OCI-LY1 (cell line): ENCODE measurements around the gene CBX7.

Experiments
- H2AFZ ChIP-seq: fragments of 200-600 bp; sonication (generic), shearing (Covaris generic); 2 replicates; pipeline ENCODE4 v1.6.0; 2014; ENCODE audit warnings: antibody characterized with exemption, mild to moderate bottlenecking, low read length
- H3F3A ChIP-seq: fragments of 200-600 bp; sonication (generic), shearing (Covaris generic); 2 replicates; pipeline ENCODE4 v1.6.0; 2014; ENCODE audit warnings: mild to moderate bottlenecking, antibody characterized with exemption, low read length, moderate library complexity; ENCODE audit not compliant: insufficient read depth
- H3K27ac ChIP-seq: fragments of 200-600 bp; sonication (generic); 2 replicates; pipeline ENCODE4 v1.5.1; 2014; ENCODE audit warnings: low read length, mixed run types, mild to moderate bottlenecking, low read depth; ENCODE audit not compliant: poor library complexity, severe bottlenecking
- H3K27me3 ChIP-seq: fragments of 200-600 bp; sonication (generic); 2 replicates; pipeline ENCODE4 v1.6.0; 2014; ENCODE audit warnings: antibody characterized with exemption, mild to moderate bottlenecking, low read length, moderate library complexity; ENCODE audit not compliant: insufficient read depth
- H3K36me3 ChIP-seq: fragments of 200-600 bp; sonication (generic); 2 replicates; pipeline ENCODE4 v1.6.1; 2014; ENCODE audit warnings: mild to moderate bottlenecking, antibody characterized with exemption, low read length, moderate library complexity, mixed read lengths; ENCODE audit not compliant: insufficient read depth
- H3K4me1 ChIP-seq: fragments of 200-600 bp; sonication (generic); 2 replicates; pipeline ENCODE4 v1.5.1; 2014; ENCODE audit warnings: mild to moderate bottlenecking, low read length, moderate library complexity; ENCODE audit not compliant: insufficient read depth, severe bottlenecking
- H3K4me2 ChIP-seq: fragments of 200-600 bp; sonication (generic), shearing (Covaris generic); 2 replicates; pipeline ENCODE4 v1.6.1; 2014; ENCODE audit warnings: low read length
- H3K4me3 ChIP-seq: fragments of 200-600 bp; sonication (generic); 2 replicates; pipeline ENCODE4 v1.5.1; 2014; ENCODE audit warnings: low read length, low read depth, mild to moderate bottlenecking, mixed read lengths; ENCODE audit not compliant: poor library complexity, severe bottlenecking
- H3K79me2 ChIP-seq: fragments of 200-600 bp; shearing (Covaris generic); 2 replicates; pipeline ENCODE4 v1.6.1; 2016; ENCODE audit warnings: mixed run types, low read length, mixed read lengths; ENCODE audit not compliant: insufficient read depth
- H3K9ac ChIP-seq: fragments of 200-600 bp; sonication (generic), shearing (Covaris generic); 2 replicates; pipeline ENCODE4 v1.6.1; 2014; ENCODE audit warnings: mild to moderate bottlenecking, low read length, mixed read lengths
- H3K9me2 ChIP-seq: fragments of 200-600 bp; sonication (generic), shearing (Covaris generic); 2 replicates; pipeline ENCODE4 v1.6.1; 2014; ENCODE audit warnings: low read depth, mild to moderate bottlenecking, low read length, mixed read lengths
- H3K9me3 ChIP-seq: fragments of 200-600 bp; shearing (Covaris generic); 2 replicates; pipeline ENCODE4 v1.6.1; 2014; ENCODE audit warnings: low read length, mixed read lengths
- H4K20me1 ChIP-seq: fragments of 200-600 bp; sonication (generic), shearing (Covaris generic); 2 replicates; pipeline ENCODE4 v1.6.0; 2016; ENCODE audit warnings: mild to moderate bottlenecking, low read length; ENCODE audit not compliant: insufficient read depth
- EZH2 ChIP-seq: fragments of 200-600 bp; sonication (generic), shearing (Covaris generic); IDR thresholded peaks from 2 replicates; pipeline ENCODE4 v1.8.0; 2017; ENCODE audit warnings: borderline replicate concordance, mixed run types, mild to moderate bottlenecking, antibody characterized with exemption, low read length, moderate library complexity, mixed read lengths
- TF ChIP-seq, protein P1 (sequence below): fragments of 200-600 bp; sonication (generic), shearing (Covaris generic); IDR thresholded peaks from 2 replicates; pipeline ENCODE4 v1.5.1; 2017; ENCODE audit warnings: mild to moderate bottlenecking, antibody characterized with exemption, low read length, moderate library complexity, mixed read lengths

The CBX7 gene

DNA sequence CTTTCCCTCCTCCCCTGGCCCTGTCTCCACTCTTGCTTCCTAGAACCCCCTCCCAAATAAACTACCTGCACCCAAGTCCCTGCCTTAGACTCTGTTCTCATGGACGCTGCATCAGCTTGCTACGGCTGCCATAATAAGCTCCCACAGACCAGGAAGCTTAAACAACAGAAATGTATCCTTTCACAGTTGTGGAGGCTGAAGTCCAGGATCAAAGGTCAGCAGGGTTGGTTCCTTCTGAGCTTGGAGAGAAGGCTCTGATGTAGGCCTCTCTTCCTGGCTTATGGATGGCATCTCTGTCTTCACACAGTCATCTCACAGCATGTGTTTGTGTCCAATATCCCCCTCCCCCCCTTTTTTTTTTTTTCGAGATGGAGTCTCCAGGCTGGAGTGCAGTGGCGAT lies 23.4 kb downstream of the CBX7 start:
- H3K9me3 ChIP-seq, result no peaks in the 10 kb centered on the region
- H3K27me3 ChIP-seq, result peaks cover 4% of the 10 kb centered on the region; the same call in 1 of the 2 replicates
- no peaks in the 10 kb centered on the region for H3K9me2 ChIP-seq
- no peak overlapping the region for H2AFZ ChIP-seq
- H3K4me2 ChIP-seq, result no peak overlapping the region
- TF ChIP-seq, protein P1, sequence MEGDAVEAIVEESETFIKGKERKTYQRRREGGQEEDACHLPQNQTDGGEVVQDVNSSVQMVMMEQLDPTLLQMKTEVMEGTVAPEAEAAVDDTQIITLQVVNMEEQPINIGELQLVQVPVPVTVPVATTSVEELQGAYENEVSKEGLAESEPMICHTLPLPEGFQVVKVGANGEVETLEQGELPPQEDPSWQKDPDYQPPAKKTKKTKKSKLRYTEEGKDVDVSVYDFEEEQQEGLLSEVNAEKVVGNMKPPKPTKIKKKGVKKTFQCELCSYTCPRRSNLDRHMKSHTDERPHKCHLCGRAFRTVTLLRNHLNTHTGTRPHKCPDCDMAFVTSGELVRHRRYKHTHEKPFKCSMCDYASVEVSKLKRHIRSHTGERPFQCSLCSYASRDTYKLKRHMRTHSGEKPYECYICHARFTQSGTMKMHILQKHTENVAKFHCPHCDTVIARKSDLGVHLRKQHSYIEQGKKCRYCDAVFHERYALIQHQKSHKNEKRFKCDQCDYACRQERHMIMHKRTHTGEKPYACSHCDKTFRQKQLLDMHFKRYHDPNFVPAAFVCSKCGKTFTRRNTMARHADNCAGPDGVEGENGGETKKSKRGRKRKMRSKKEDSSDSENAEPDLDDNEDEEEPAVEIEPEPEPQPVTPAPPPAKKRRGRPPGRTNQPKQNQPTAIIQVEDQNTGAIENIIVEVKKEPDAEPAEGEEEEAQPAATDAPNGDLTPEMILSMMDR, result no peak
- no peak for TF ChIP-seq EZH2
- no peak overlapping the region for H3K9ac ChIP-seq
- no peaks in the 10 kb centered on the region for H3K79me2 ChIP-seq
- peaks cover 7% of the 10 kb centered on the region; the same call in 1 of the 2 replicates for H3K36me3 ChIP-seq
- no peak overlapping the region for H3K27ac ChIP-seq
- no peaks in the 10 kb centered on the region for H3F3A ChIP-seq
- no peaks in the 10 kb centered on the region for H3K4me1 ChIP-seq
- no peak overlapping the region for H3K4me3 ChIP-seq
- H4K20me1 ChIP-seq, result no peaks in the 10 kb centered on the region

GRCh38 chr22:39128508-39128907 lies 24.0 kb downstream of the CBX7 start:
- no peak overlapping the region for H3K4me3 ChIP-seq
- no peak overlapping the region for H3K9ac ChIP-seq
- H3K4me1 ChIP-seq, result no peaks in the 10 kb centered on the region
- peaks cover 2% of the 10 kb centered on the region; the same call in 1 of the 2 replicates for H3K36me3 ChIP-seq
- TF ChIP-seq, protein P1, result no peak
- no peak for TF ChIP-seq EZH2
- peaks cover 4% of the 10 kb centered on the region; the same call in 1 of the 2 replicates for H3K27me3 ChIP-seq
- no peaks in the 10 kb centered on the region for H3K79me2 ChIP-seq
- H2AFZ ChIP-seq, result no peak overlapping the region
- H3K9me2 ChIP-seq, result no peaks in the 10 kb centered on the region
- H3F3A ChIP-seq, result no peaks in the 10 kb centered on the region
- no peaks in the 10 kb centered on the region for H4K20me1 ChIP-seq
- H3K27ac ChIP-seq, result no peak overlapping the region
- no peak overlapping the region for H3K4me2 ChIP-seq
- H3K9me3 ChIP-seq, result no peaks in the 10 kb centered on the region

DNA sequence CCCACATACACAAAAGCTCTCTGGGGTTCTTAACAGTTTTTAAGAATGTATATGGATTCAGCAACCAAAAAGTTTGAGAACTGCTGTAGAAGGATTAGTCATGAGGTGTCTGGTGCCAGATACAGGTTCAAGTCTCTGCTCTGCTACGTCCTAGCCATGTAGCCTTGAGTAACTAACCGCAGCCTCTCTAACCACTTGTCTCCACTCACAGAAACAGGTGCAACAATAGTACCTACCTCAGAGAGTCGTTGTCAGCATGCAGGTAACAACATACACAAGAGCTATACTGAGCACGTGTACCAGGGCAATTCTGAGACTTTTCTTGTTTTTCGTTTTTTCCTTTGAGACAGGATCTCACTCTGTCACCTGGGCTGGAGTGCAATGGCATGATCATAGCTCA lies 26.9 kb downstream of the CBX7 start:
- no peaks in the 10 kb centered on the region for H3K9me2 ChIP-seq
- H3K9ac ChIP-seq, result no peak overlapping the region
- no peaks in the 10 kb centered on the region for H3F3A ChIP-seq
- H3K4me2 ChIP-seq, result no peak overlapping the region
- H3K36me3 ChIP-seq, result no peaks in the 10 kb centered on the region; the same call in 1 of the 2 replicates
- TF ChIP-seq, protein P1, result no peak
- TF ChIP-seq EZH2, result no peak
- H2AFZ ChIP-seq, result no peak overlapping the region
- H3K4me1 ChIP-seq, result no peaks in the 10 kb centered on the region
- H3K79me2 ChIP-seq, result no peaks in the 10 kb centered on the region
- H3K27ac ChIP-seq, result no peak overlapping the region
- no peak overlapping the region for H3K4me3 ChIP-seq
- no peaks in the 10 kb centered on the region for H3K9me3 ChIP-seq
- H4K20me1 ChIP-seq, result no peaks in the 10 kb centered on the region
- H3K27me3 ChIP-seq, result peaks cover 4% of the 10 kb centered on the region; the same call in 1 of the 2 replicates
